Body of pancreas (tissue), 4 donors: ENCODE results near the gene CCDC169. TPM values are rescaled to one million over a fixed set of nuclear protein-coding genes. Genes with fewer than 3 reads are reported as not detected.
"Not testable (repeated sequence)": the region's sequence is repeated elsewhere in the genome, so short reads cannot be mapped to it uniquely, and the experiment has no call there.

Source experiments
- ATAC-seq: fragments of 150-250 bp; one replicate; pipeline ENCODE4 v1.9.1; 2016
- DNase-seq, 4 donors: peaks; one replicate each; pipeline ENCODE4 v3.0.0-alpha.2; 2019
- H3K27ac ChIP-seq, 4 donors: fragments of 200-600 bp; sonication (generic); 1 replicate in 3 of 4; 2 replicates in 1 of 4; pipeline versions ENCODE4 v1.5.1 to v1.6.1; 2016 to 2019; ENCODE audit warnings: mild to moderate bottlenecking in 1 of 4, mixed read lengths in 1 of 4, moderate library complexity in 1 of 4
- H3K27me3 ChIP-seq, 2 donors: fragments of 200-600 bp; sonication (generic); one replicate each; pipeline ENCODE4 v1.6.0; 2016; ENCODE audit warnings: mild to moderate bottlenecking in 1 of 2
- H3K36me3 ChIP-seq, 2 donors: fragments of 200-600 bp; sonication (generic); replicated peaks in 1 of 2; 2 replicates each; pipeline ENCODE4 v1.5.1; 2016; ENCODE audit warnings: low read depth in 2 of 2; ENCODE audit not compliant: insufficient read depth in 1 of 2
- H3K4me1 ChIP-seq: fragments of 200-600 bp; sonication (generic); one replicate; pipeline ENCODE4 v1.6.0; 2016
- H3K4me3 ChIP-seq, 2 donors: fragments of 200-600 bp; sonication (generic); 1 replicate in 1 of 2; 2 replicates in 1 of 2; pipeline ENCODE4 v1.5.1; 2016 to 2019
- H3K9me3 ChIP-seq, 3 donors: fragments of 200-600 bp; sonication (generic); 1 replicate in 2 of 3; 2 replicates in 1 of 3; pipeline ENCODE4 v1.5.1; 2016
- POLR2A ChIP-seq, 3 donors: fragments of 450-650 bp; IDR thresholded peaks; one replicate each; pipeline ENCODE4 v1.6.1; 2016; ENCODE audit warnings: antibody characterized with exemption in 3 of 3, mild to moderate bottlenecking in 2 of 3
- WGBS, 2 donors: methylation state at CpG; one replicate each; pipeline ENCODE4 v1.1.5; 2017; 5-methylcytosine and 5-hydroxymethylcytosine counted together
- intact Hi-C: fragments of 100-400 bp; cut with DNase I; formaldehyde crosslinking; loops from one replicate; pipeline ENCODE4 v1.15.1; 2023
- total RNA-seq, 2 donors: library from RNA; depleted of rRNA; stranded (reverse); fragments of >200 nt; gene quantifications; one replicate each; pipeline ENCODE4 v1.1.0, GENCODE V29; 2016
- TF ChIP-seq, protein P1 (sequence below), 7 experiments: fragments of 450-650 bp in 4 of 7; fragments of 200-600 bp in 3 of 7; sonication (generic) in 3 of 7; IDR thresholded peaks; one replicate each; pipeline ENCODE4 v1.5.1; 2016 to 2019; ENCODE audit warnings: antibody characterized with exemption in 7 of 7

CCDC169 gene
- total RNA-seq, 2 donors from 2014 or later: 1.3 to 1.6 TPM

DNA sequence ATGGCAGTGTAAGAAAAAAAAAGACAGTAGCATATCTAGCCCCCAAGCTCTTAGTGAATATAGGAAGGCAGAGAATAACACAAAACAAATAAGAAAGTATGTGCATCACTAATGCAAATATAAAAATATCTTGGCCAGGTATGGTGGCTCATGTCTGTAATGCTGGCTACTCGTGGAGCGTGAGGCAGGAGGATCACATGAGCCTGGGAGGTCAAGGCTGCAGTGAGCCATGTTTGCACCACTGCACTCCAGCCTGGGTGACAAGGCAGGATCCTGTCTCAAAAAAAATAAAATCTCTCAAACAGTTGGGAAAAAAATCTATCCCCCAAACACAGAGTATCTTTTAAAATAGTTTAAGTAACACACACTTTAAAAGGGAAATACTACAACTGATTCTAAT is 31.2 kb upstream of the CCDC169 start:
- intact Hi-C loops: no loop called here
- H3K27ac ChIP-seq: no peak overlapping the region
- H3K9me3 ChIP-seq: no peaks in the 10 kb centered on the region
- no peak overlapping the region for H3K4me3 ChIP-seq
- DNase-seq (no peak), ATAC-seq (no peak)
- 82 to 86% methylated on average over 2 of the region's 2 CpGs for WGBS, 2 donors
- no peaks in the 10 kb centered on the region for H3K4me1 ChIP-seq
- peaks cover 0 to 13% of the 10 kb centered on the region in 2 donors for H3K36me3 ChIP-seq
- TF ChIP-seq, protein P1, sequence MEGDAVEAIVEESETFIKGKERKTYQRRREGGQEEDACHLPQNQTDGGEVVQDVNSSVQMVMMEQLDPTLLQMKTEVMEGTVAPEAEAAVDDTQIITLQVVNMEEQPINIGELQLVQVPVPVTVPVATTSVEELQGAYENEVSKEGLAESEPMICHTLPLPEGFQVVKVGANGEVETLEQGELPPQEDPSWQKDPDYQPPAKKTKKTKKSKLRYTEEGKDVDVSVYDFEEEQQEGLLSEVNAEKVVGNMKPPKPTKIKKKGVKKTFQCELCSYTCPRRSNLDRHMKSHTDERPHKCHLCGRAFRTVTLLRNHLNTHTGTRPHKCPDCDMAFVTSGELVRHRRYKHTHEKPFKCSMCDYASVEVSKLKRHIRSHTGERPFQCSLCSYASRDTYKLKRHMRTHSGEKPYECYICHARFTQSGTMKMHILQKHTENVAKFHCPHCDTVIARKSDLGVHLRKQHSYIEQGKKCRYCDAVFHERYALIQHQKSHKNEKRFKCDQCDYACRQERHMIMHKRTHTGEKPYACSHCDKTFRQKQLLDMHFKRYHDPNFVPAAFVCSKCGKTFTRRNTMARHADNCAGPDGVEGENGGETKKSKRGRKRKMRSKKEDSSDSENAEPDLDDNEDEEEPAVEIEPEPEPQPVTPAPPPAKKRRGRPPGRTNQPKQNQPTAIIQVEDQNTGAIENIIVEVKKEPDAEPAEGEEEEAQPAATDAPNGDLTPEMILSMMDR (IDR thresholded peaks at IDR 0.05): no peak
- TF ChIP-seq POLR2A (IDR thresholded peaks at IDR 0.05): no peak
- H3K27me3 ChIP-seq: no peaks in the 10 kb centered on the region

DNA sequence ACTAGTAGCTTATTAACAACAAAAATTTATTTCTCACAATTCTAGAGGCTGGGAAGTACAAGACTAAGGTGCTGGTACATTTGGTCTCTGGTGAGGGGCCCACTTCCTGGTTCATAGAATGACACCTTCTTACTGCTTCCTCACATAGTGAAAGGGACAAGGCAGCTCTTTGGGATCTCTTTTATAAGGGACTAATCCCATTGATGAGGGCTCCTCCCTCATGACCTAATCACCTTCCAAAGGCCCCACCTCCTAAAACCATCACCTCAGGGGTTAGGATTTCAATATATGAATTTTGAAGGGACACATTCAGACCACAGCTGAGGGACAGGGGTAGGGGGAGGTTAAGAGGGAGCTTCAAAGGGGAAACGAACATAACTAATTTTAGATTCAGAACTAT is 28.3 kb upstream of the CCDC169 start:
- no peak for ATAC-seq
- intact Hi-C loops: no loop called here
- H3K27me3 ChIP-seq: no peaks in the 10 kb centered on the region
- no peak for TF ChIP-seq POLR2A (IDR thresholded peaks at IDR 0.05)
- TF ChIP-seq, protein P1 (IDR thresholded peaks at IDR 0.05): no peak
- no peaks in the 10 kb centered on the region for H3K4me1 ChIP-seq
- H3K27ac ChIP-seq: no peak overlapping the region
- H3K9me3 ChIP-seq: no peaks in the 10 kb centered on the region
- WGBS, 2 donors: 59 to 84% methylated on average over 1 of the region's 1 CpG
- no peak overlapping the region for H3K4me3 ChIP-seq
- DNase-seq: no peak
- H3K36me3 ChIP-seq: peaks cover 0 to 15% of the 10 kb centered on the region in 2 donors

DNA sequence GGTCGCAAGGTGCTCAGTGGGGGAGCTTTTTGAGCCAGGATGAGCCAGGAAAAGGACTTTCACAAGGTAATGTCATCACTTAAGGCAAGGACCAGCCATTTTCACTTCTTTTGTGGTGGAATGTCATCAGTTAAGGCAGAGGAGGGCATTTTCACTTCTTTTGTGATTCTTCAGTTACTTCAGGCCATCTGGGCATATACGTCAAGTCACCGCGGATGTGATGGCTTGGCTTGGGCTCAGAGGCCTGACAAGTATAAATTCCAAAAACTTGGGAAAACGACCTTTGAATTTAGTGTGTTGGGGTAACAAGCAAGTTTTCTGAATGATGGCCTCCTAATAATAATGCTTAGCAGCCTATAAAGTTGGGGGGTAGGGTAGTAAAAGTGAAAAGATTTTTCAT is 27.3 kb upstream of the CCDC169 start:
- H3K4me3 ChIP-seq, DNase-seq, H3K27me3 ChIP-seq, ATAC-seq, H3K9me3 ChIP-seq, H3K4me1 ChIP-seq, intact Hi-C loops, H3K27ac ChIP-seq: not testable (repeated sequence)
- peaks cover 0 to 10% of the 10 kb centered on the region in 2 donors for H3K36me3 ChIP-seq
- whole genome bisulfite sequencing, 2 donors: 78 to 83% methylated on average over 5 of the region's 5 CpGs

DNA sequence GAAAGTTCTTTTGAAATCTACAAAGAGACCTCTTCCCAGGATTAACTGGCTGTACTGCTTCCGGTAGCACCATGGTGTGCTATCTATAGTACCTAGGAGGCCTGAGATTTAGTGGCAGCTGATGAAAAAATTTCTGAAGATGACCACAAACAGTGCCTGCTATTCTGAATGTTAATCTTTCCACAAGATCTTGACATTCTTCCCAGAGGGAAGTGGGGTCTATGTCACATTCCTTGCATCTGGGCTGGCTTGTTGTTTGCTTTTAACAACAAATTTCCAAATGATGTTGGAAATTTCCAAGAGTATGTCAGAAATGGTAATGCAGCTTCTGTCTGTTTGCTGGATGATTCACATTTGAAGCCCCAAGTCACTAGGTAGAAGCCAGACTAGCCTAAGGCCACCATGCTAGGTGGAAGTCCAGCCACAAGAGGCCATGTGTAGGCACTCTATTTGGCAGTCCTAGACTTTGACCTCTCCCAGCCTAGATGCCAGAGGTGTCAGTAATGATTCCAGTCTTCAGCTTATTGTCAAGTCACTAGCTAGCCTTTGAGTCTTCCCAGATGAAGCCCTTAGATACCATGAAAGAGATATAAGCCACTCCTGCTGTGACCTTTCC is 26.4 kb upstream of the CCDC169 start:
- intact Hi-C loops: no loop called here
- Histone ChIP-seq H3K27me3 (no peaks in the 10 kb centered on the region), H3K9me3 (no peaks in the 10 kb centered on the region), H3K4me3 (no peak overlapping the region), H3K4me1 (no peaks in the 10 kb centered on the region), H3K36me3 (peaks cover 0 to 9% of the 10 kb centered on the region in 2 donors), H3K27ac (no peak overlapping the region)
- ATAC-seq (no peak), DNase-seq (no peak)
- no peak for TF ChIP-seq POLR2A (IDR thresholded peaks at IDR 0.05)
- TF ChIP-seq, protein P1 (IDR thresholded peaks at IDR 0.05): no peak
- WGBS, 2 donors: 100% methylated on average over 1 of the region's 1 CpG

DNA sequence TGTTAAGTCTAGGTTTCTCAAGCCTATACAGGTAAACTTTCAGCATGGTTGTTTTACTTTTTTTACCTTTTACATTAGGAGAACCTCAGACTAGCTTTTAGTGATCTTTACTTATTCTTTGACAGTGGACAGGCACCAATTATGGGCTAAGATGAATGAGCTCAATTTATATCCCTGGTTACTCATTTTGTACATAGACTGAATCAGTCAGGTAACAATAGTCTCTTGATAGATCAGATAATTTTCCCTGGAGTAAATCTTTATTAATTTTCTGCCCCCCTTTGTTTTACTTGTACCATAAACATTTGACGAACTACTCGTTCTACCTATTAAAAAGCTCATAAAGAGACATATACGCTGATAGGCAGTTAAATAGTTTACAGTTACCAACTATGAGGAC is 25.8 kb upstream of the CCDC169 start:
- Histone ChIP-seq H3K36me3 (peaks cover 0 to 9% of the 10 kb centered on the region in 2 donors), H3K9me3 (no peaks in the 10 kb centered on the region), H3K4me1 (no peaks in the 10 kb centered on the region), H3K27me3 (no peaks in the 10 kb centered on the region), H3K4me3 (no peak overlapping the region), H3K27ac (no peak overlapping the region)
- intact Hi-C loops: no loop called here
- 87 to 94% methylated on average over 3 of the region's 3 CpGs for WGBS, 2 donors
- no peak for DNase-seq
- no peak for ATAC-seq
- TF ChIP-seq, protein P1 (IDR thresholded peaks at IDR 0.05): no peak
- no peak for TF ChIP-seq POLR2A (IDR thresholded peaks at IDR 0.05)

DNA sequence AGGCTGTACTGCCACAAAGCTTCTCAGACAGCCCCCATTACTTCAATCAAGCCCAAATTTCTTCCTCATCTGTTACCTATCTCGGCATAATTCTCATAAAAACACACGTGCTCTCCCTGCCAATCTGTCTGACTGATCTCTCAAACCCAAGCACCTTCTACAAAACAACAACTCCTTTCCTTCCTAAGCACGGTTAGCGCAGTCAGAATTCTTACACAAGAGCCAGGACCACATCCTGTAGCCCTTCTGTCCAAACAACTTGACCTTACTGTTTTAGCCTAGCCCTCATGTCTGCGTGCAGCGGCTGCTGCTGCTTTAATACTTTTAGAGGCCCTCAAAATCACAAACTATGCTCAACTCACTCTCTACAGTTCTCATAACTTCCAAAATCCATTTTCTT is 22.2 kb upstream of the CCDC169 start:
- H3K4me1 ChIP-seq, H3K9me3 ChIP-seq, intact Hi-C loops, H3K4me3 ChIP-seq, H3K27me3 ChIP-seq, H3K27ac ChIP-seq, DNase-seq, ATAC-seq, H3K36me3 ChIP-seq: not testable (repeated sequence)
- WGBS, 2 donors: 69 to 79% methylated on average over 6 of the region's 6 CpGs
